T-cell (primary cell): ENCODE results near the gene RNF168. TPM values are rescaled to one million over a fixed set of nuclear protein-coding genes. Genes with fewer than 3 reads are reported as not detected.
"Not testable (repeated sequence)": the region's sequence is repeated elsewhere in the genome, so short reads cannot be mapped to it uniquely, and the experiment has no call there.

Source experiments
- ATAC-seq, 4 experiments: fragments of 200-7000 bp in 3 of 4; fragments of 150-1000 bp in 1 of 4; cut with Tn5 transposase; replicated peaks in 1 of 4; 1 replicate in 3 of 4; 2 replicates in 1 of 4; pipeline ENCODE4 v1.10.0; 2021; ENCODE audit warnings: moderate library complexity in 3 of 4, mild to moderate bottlenecking in 2 of 4, moderate number of reproducible peaks in 1 of 4
- CTCF ChIA-PET, 2 donors: fragments of 300-600 bp; sonication (Branson Sonifier 250); formaldehyde crosslinking; loops; one replicate each; lab custom pipeline; 2022; ENCODE audit warnings: antibody characterized with exemption in 2 of 2; lab: Charles Lee
- POLR2A ChIA-PET, 2 donors: fragments of 300-600 bp; sonication (Branson Sonifier 250); formaldehyde crosslinking; loops; one replicate each; lab custom pipeline; 2022; ENCODE audit warnings: antibody characterized with exemption in 2 of 2; lab: Charles Lee
- DNase-seq, 35 experiments: peaks; one replicate each; pipeline versions ENCODE4 v3.0.0 to v3.0.0-alpha.2; 2013 to 2023
- H3K27ac ChIP-seq: one replicate; pipeline ENCODE4 v1.5.1; 2013; ENCODE audit warnings: low read length
- H3K27me3 ChIP-seq, 2 experiments: replicated peaks in 1 of 2; 1 replicate in 1 of 2; 2 replicates in 1 of 2; pipeline versions ENCODE4 v1.6.1 to v1.7.0; 2013; ENCODE audit warnings: low read length in 1 of 2, mixed read lengths in 1 of 2; ENCODE audit not compliant: control insufficient read depth in 2 of 2, insufficient read depth in 2 of 2; ENCODE audit errors: extremely low read depth in 1 of 2
- H3K36me3 ChIP-seq, 2 donors: 1 replicate in 1 of 2; 2 replicates in 1 of 2; pipeline versions ENCODE4 v1.6.1 to v1.7.0; 2013; ENCODE audit warnings: low read length in 1 of 2; ENCODE audit not compliant: control insufficient read depth in 2 of 2, insufficient read depth in 1 of 2; ENCODE audit errors: extremely low read depth in 1 of 2
- H3K4me1 ChIP-seq, 2 experiments: 1 replicate in 1 of 2; 2 replicates in 1 of 2; pipeline versions ENCODE4 v1.6.1 to v1.7.0; 2013; ENCODE audit warnings: low read length in 2 of 2, mixed read lengths in 1 of 2; ENCODE audit not compliant: insufficient read depth in 2 of 2, control insufficient read depth in 1 of 2; ENCODE audit errors: extremely low read depth in 1 of 2
- H3K4me3 ChIP-seq, 2 donors: 1 replicate in 1 of 2; 2 replicates in 1 of 2; pipeline versions ENCODE4 v1.5.1 to v1.7.0; 2013; ENCODE audit warnings: mild to moderate bottlenecking in 2 of 2, low read length in 1 of 2, moderate library complexity in 1 of 2; ENCODE audit not compliant: control insufficient read depth in 1 of 2; ENCODE audit errors: extremely low read depth in 1 of 2
- H3K9me3 ChIP-seq: 2 replicates; pipeline ENCODE4 v1.7.0; 2013
- H3K27ac Mint-ChIP-seq, 2 donors: one replicate each; pipeline ENCODE4 v1.8.0; 2020 to 2021; ENCODE audit warnings: mild to moderate bottlenecking in 2 of 2, mixed read lengths in 2 of 2
- H3K27me3 Mint-ChIP-seq, 2 donors: one replicate each; pipeline ENCODE4 v1.8.0; 2021 to 2022; ENCODE audit warnings: mixed read lengths in 2 of 2
- H3K36me3 Mint-ChIP-seq: one replicate; pipeline ENCODE4 v1.8.0; 2021; ENCODE audit warnings: mixed read lengths
- H3K4me1 Mint-ChIP-seq, 3 donors: one replicate each; pipeline ENCODE4 v1.8.0; 2020 to 2022; ENCODE audit warnings: mixed read lengths in 3 of 3, mild to moderate bottlenecking in 1 of 3
- H3K4me3 Mint-ChIP-seq, 3 donors: one replicate each; pipeline ENCODE4 v1.8.0; 2020 to 2022; ENCODE audit warnings: mild to moderate bottlenecking in 3 of 3, mixed read lengths in 3 of 3, moderate library complexity in 3 of 3
- H3K9me3 Mint-ChIP-seq, 3 donors: one replicate each; pipeline ENCODE4 v1.8.0; 2020 to 2022; ENCODE audit warnings: mixed read lengths in 3 of 3
- WGBS: methylation state at CpG from one replicate; pipeline ENCODE4 v1.1.5; 2013; ENCODE audit warnings: missing lambda C conversion rate; ENCODE audit not compliant: insufficient coverage; 5-methylcytosine and 5-hydroxymethylcytosine counted together
- total RNA-seq, 35 experiments: library from RNA in 6 of 35; stranded (reverse) in 6 of 35; fragments of 120-200 nt in 1 of 35; gene quantifications; one replicate each; pipeline versions ENCODE4 v1.2.1 to v1.2.4 and lab custom pipeline; 2013 to 2026

Gene RNF168
- total RNA-seq, 5 donors from 2014 or later (not counting 1 experiment from before 2014, with no cell fraction given) = 27.1 to 71.2 (median 64.8) TPM

GRCh38 chr3:196457470-196457869, 46.1 kb downstream of the RNF168 start:
- H3K9me3 ChIP-seq, H3K36me3 ChIP-seq, H3K9me3 Mint-ChIP-seq, H3K4me1 ChIP-seq, H3K4me3 ChIP-seq, H3K27me3 ChIP-seq, H3K4me3 Mint-ChIP-seq, H3K27me3 Mint-ChIP-seq: not testable (repeated sequence)
- WGBS = 0% methylated on average over 1 of the region's 7 CpGs
- ATAC-seq (peak; percentile 11 to 69 (median 23)), DNase-seq (peak in 18 of 35 experiments; percentile 3 to 35 (median 12))
- Mint-ChIP-seq H3K36me3 (peaks cover 14% of the 10 kb centered on the region), H3K27ac (peak overlapping the region; percentile 40 to 83), H3K4me1 (peaks cover 13 to 14% (median 14%) of the 10 kb centered on the region in 3 donors)
- POLR2A ChIA-PET = interaction anchor here (0.6 to 0.7 kb wide), 5 partner anchors 14 to 702 kb away, joined by 3 to 9 read pairs (median 4); no protein-coding TSS in a partner anchor
- peak overlapping the region; percentile 14 for H3K27ac ChIP-seq
- CTCF ChIA-PET = interaction anchor here in 1 of 2 donors (0.6 to 0.7 kb wide), 3 partner anchors 14 to 1538 kb away, joined by 3 to 6 read pairs (median 4); no protein-coding TSS in a partner anchor

- Histone ChIP-seq H3K27ac (no peak overlapping the region), H3K9me3 (no peaks in the 10 kb centered on the region), H3K4me1 (peaks cover 0 to 4% of the 10 kb centered on the region in 2 experiments), H3K27me3 (no peaks in the 10 kb centered on the region), H3K36me3 (no peaks in the 10 kb centered on the region), H3K4me3 (no peak overlapping the region)
- H3K4me3 Mint-ChIP-seq = no peak overlapping the region
- H3K9me3 Mint-ChIP-seq = no peaks in the 10 kb centered on the region
- no peak overlapping the region for H3K27ac Mint-ChIP-seq
- 100% methylated on average over 1 of the region's 6 CpGs for WGBS
- POLR2A ChIA-PET = interaction anchor here in 1 of 2 donors (0.6 kb wide), 1 partner anchor 1455 kb away, joined by 3 read pairs; no protein-coding TSS in a partner anchor
- CTCF ChIA-PET = interaction anchor here in 1 of 2 donors (0.8 kb wide), 1 partner anchor 9 kb away, joined by 6 read pairs; no protein-coding TSS in a partner anchor
- no peak for ATAC-seq
- DNase-seq = no peak
- peaks cover 13 to 14% (median 14%) of the 10 kb centered on the region in 3 donors for H3K4me1 Mint-ChIP-seq
- peaks cover 16% of the 10 kb centered on the region for H3K36me3 Mint-ChIP-seq
- no peaks in the 10 kb centered on the region for H3K27me3 Mint-ChIP-seq
Observed at GRCh38 chr3:196454935-196455334, 48.6 kb downstream of the RNF168 start.

- POLR2A ChIA-PET, H3K4me3 ChIP-seq, H3K9me3 ChIP-seq, H3K27ac Mint-ChIP-seq, H3K9me3 Mint-ChIP-seq, H3K27me3 ChIP-seq, H3K36me3 Mint-ChIP-seq, ATAC-seq, H3K4me1 ChIP-seq, H3K27me3 Mint-ChIP-seq, H3K27ac ChIP-seq, H3K36me3 ChIP-seq, H3K4me3 Mint-ChIP-seq, H3K4me1 Mint-ChIP-seq, DNase-seq: not testable (repeated sequence)
- CTCF ChIA-PET = interaction anchor here in 1 of 2 donors (0.7 kb wide), 1 partner anchor 13 kb away, joined by 7 read pairs; the partner anchor contains the start of gene UBXN7
- WGBS = no CpG with 5 or more reads among the region's 7 CpGs
Observed at GRCh38 chr3:196445391-196445790, 58.2 kb downstream of the RNF168 start.

GRCh38 chr3:196444500-196444894, 59.1 kb downstream of the RNF168 start:
- POLR2A ChIA-PET = interaction anchor here in 1 of 2 donors (0.6 kb wide), 1 partner anchor 56 kb away, joined by 7 read pairs; no protein-coding TSS in a partner anchor
- H3K4me1 ChIP-seq = no peaks in the 10 kb centered on the region
- H3K27ac Mint-ChIP-seq = no peak overlapping the region
- H3K9me3 ChIP-seq = no peaks in the 10 kb centered on the region
- WGBS = 33% methylated on average over 2 of the region's 2 CpGs
- no peak overlapping the region for H3K27ac ChIP-seq
- H3K9me3 Mint-ChIP-seq = no peaks in the 10 kb centered on the region
- no peaks in the 10 kb centered on the region for H3K27me3 Mint-ChIP-seq
- no peak overlapping the region for H3K4me3 ChIP-seq
- no peaks in the 10 kb centered on the region for H3K27me3 ChIP-seq
- DNase-seq (no peak), ATAC-seq (no peak)
- no peaks in the 10 kb centered on the region for H3K36me3 ChIP-seq
- CTCF ChIA-PET = interaction anchor here (0.6 to 0.7 kb wide), 2 partner anchors 15 to 192 kb away, joined by 3 to 4 read pairs; no protein-coding TSS in a partner anchor
- H3K36me3 Mint-ChIP-seq = no peaks in the 10 kb centered on the region
- H3K4me1 Mint-ChIP-seq = no peaks in the 10 kb centered on the region
- H3K4me3 Mint-ChIP-seq = no peak overlapping the region

GRCh38 chr3:196440696-196441095, 62.9 kb downstream of the RNF168 start:
- Mint-ChIP-seq H3K27me3 (no peaks in the 10 kb centered on the region), H3K36me3 (no peaks in the 10 kb centered on the region), H3K27ac (no peak overlapping the region), H3K9me3 (no peaks in the 10 kb centered on the region), H3K4me1 (no peaks in the 10 kb centered on the region), H3K4me3 (no peak overlapping the region)
- Histone ChIP-seq H3K9me3 (no peaks in the 10 kb centered on the region), H3K27ac (no peak overlapping the region), H3K36me3 (no peaks in the 10 kb centered on the region), H3K4me3 (no peak overlapping the region), H3K4me1 (no peaks in the 10 kb centered on the region), H3K27me3 (no peaks in the 10 kb centered on the region)
- ChIA-PET CTCF (no interaction called here), POLR2A (no interaction called here)
- 0% methylated on average over 1 of the region's 3 CpGs for WGBS
- no peak for ATAC-seq
- no peak for DNase-seq

GRCh38 chr3:196440041-196440537, 63.5 kb downstream of the RNF168 start:
- WGBS = 73% methylated on average over 3 of the region's 6 CpGs
- Histone ChIP-seq H3K27me3 (no peaks in the 10 kb centered on the region), H3K27ac (no peak overlapping the region), H3K9me3 (no peaks in the 10 kb centered on the region), H3K4me3 (no peak overlapping the region), H3K4me1 (no peaks in the 10 kb centered on the region), H3K36me3 (no peaks in the 10 kb centered on the region)
- Mint-ChIP-seq H3K4me1 (no peaks in the 10 kb centered on the region), H3K36me3 (no peaks in the 10 kb centered on the region), H3K9me3 (no peaks in the 10 kb centered on the region), H3K27ac (no peak overlapping the region), H3K27me3 (no peaks in the 10 kb centered on the region), H3K4me3 (no peak overlapping the region)
- ChIA-PET POLR2A (no interaction called here), CTCF (no interaction called here)
- no peak for ATAC-seq
- no peak for DNase-seq
